ENCODE results near the gene MAPKAP1.

Gene MAPKAP1

GRCh38 chr9:125464591-125465385, 242.2 kb downstream of the MAPKAP1 start:
- no peaks in the 10 kb centered on the region for H3K27me3 ChIP-seq (ENCODE audit: insufficient read depth, poor library complexity, severe bottlenecking)
- TF ChIP-seq CTCF (IDR thresholded peaks at IDR 0.05; ENCODE audit: insufficient read depth, low read length) (no peak), GABPA (IDR thresholded peaks at IDR 0.05; ENCODE audit: low read depth) (no peak), REST (IDR thresholded peaks at IDR 0.05; ENCODE audit: insufficient replicate concordance, low read depth) (no peak), SPI1 (IDR thresholded peaks at IDR 0.05; ENCODE audit: borderline replicate concordance, low read depth) (no peak), POLR2AphosphoS5 (IDR thresholded peaks at IDR 0.05; ENCODE audit: low read depth) (no peak)
- H3K27ac ChIP-seq (replicated peaks) = no peak overlapping the region
- no peak for DNase-seq (ENCODE audit: low read depth in 1 of 2, low spot score in 1 of 2)
- H3K4me3 ChIP-seq (replicated peaks; ENCODE audit: insufficient read depth, low read length) = no peak overlapping the region

GRCh38 chr9:125463926-125464325, 243.1 kb downstream of the MAPKAP1 start:
- H3K27ac ChIP-seq (replicated peaks) = no peak overlapping the region
- no peak for DNase-seq (ENCODE audit: low read depth in 1 of 2, low spot score in 1 of 2)
- H3K27me3 ChIP-seq (ENCODE audit: insufficient read depth, poor library complexity, severe bottlenecking) = no peaks in the 10 kb centered on the region
- H3K4me3 ChIP-seq (replicated peaks; ENCODE audit: insufficient read depth, low read length) = no peak overlapping the region
- no peak for TF ChIP-seq SPI1 (IDR thresholded peaks at IDR 0.05; ENCODE audit: borderline replicate concordance, low read depth)
- no peak for TF ChIP-seq POLR2AphosphoS5 (IDR thresholded peaks at IDR 0.05; ENCODE audit: low read depth)
- TF ChIP-seq CTCF (IDR thresholded peaks at IDR 0.05; ENCODE audit: insufficient read depth, low read length) = no peak
- TF ChIP-seq REST (IDR thresholded peaks at IDR 0.05; ENCODE audit: insufficient replicate concordance, low read depth) = no peak
- no peak for TF ChIP-seq GABPA (IDR thresholded peaks at IDR 0.05; ENCODE audit: low read depth)

GRCh38 chr9:125462861-125463291, 244.1 kb downstream of the MAPKAP1 start:
- no peak for DNase-seq (ENCODE audit: low read depth in 1 of 2, low spot score in 1 of 2)
- TF ChIP-seq POLR2AphosphoS5 (IDR thresholded peaks at IDR 0.05; ENCODE audit: low read depth) = no peak
- no peak for TF ChIP-seq REST (IDR thresholded peaks at IDR 0.05; ENCODE audit: insufficient replicate concordance, low read depth)
- TF ChIP-seq GABPA (IDR thresholded peaks at IDR 0.05; ENCODE audit: low read depth) = no peak
- no peak for TF ChIP-seq CTCF (IDR thresholded peaks at IDR 0.05; ENCODE audit: insufficient read depth, low read length)
- no peak for TF ChIP-seq SPI1 (IDR thresholded peaks at IDR 0.05; ENCODE audit: borderline replicate concordance, low read depth)
- Histone ChIP-seq H3K27ac (replicated peaks) (no peak overlapping the region), H3K27me3 (ENCODE audit: insufficient read depth, poor library complexity, severe bottlenecking) (no peaks in the 10 kb centered on the region), H3K4me3 (replicated peaks; ENCODE audit: insufficient read depth, low read length) (no peak overlapping the region)

Data from HL-60 (cell line).